ENCODE results near the gene HSPBP1. TPM values are rescaled to one million over a fixed set of nuclear protein-coding genes. Genes with fewer than 3 reads are reported as not detected.

HSPBP1 gene
- total RNA-seq, 4 donors from 2014 or later = 17.9 to 46.7 (median 36.7) TPM

GRCh38 chr19:55259540-55260210 is 20.2 kb downstream of the HSPBP1 start:
- Histone ChIP-seq H3K4me1 (peaks cover 44% of the 10 kb centered on the region), H3K4me3 (peak overlapping the region; percentile 96), H3K27me3 (no peaks in the 10 kb centered on the region), H3K9me3 (no peaks in the 10 kb centered on the region), H3K36me3 (peaks cover 3% of the 10 kb centered on the region), H3K27ac (peak overlapping the region; percentile 84)
- DNase-seq (ENCODE audit: low spot score in 2 of 2) = peak in 1 of 2 donors; percentile 71
- TF ChIP-seq CTCF (IDR thresholded peaks at IDR 0.05) (no peak), POLR2A (IDR thresholded peaks at IDR 0.05) (peak in 1 of 2 donors; percentile 43)
- 34% methylated on average over 26 of the region's 29 CpGs for WGBS

GRCh38 chr19:55258828-55259539 is 20.9 kb downstream of the HSPBP1 start, which contains the start of gene PPP6R1:
PPP6R1 (minus strand) TSS chr19:55259017; CDS start chr19:55247103, 11,914 bp downstream.
- Histone ChIP-seq H3K27ac (peak within 1 kb of the TSS; percentile 88), H3K9me3 (no peaks in the 10 kb centered on the region), H3K4me1 (peaks cover 50% of the 10 kb centered on the region), H3K36me3 (peaks cover 3% of the 10 kb centered on the region), H3K27me3 (no peaks in the 10 kb centered on the region), H3K4me3 (peak within 1 kb of the TSS; percentile 96)
- TF ChIP-seq CTCF (IDR thresholded peaks at IDR 0.05) = no peak
- peak; percentile 9 to 73 for TF ChIP-seq POLR2A (IDR thresholded peaks at IDR 0.05)
- TF ChIP-seq POLR2AphosphoS5 (IDR thresholded peaks at IDR 0.05) = peak in 2 of 3 donors; percentile 88 to 91
- TF ChIP-seq EP300 (IDR thresholded peaks at IDR 0.05) = no peak
- WGBS = under 1% methylated on average over 39 of the region's 76 CpGs
- peak; percentile 98 for DNase-seq (ENCODE audit: low spot score in 2 of 2)

- H3K4me3 ChIP-seq = peak overlapping the region; percentile 96
- DNase-seq (ENCODE audit: low spot score in 2 of 2) = peak in 1 of 2 donors; percentile 82
- TF ChIP-seq POLR2A (IDR thresholded peaks at IDR 0.05) (no peak), POLR2AphosphoS5 (IDR thresholded peaks at IDR 0.05) (no peak), EP300 (IDR thresholded peaks at IDR 0.05) (no peak), CTCF (IDR thresholded peaks at IDR 0.05) (no peak)
- H3K4me1 ChIP-seq = peaks cover 53% of the 10 kb centered on the region
- no peaks in the 10 kb centered on the region for H3K27me3 ChIP-seq
- peak overlapping the region; percentile 88 for H3K27ac ChIP-seq
- no peaks in the 10 kb centered on the region for H3K9me3 ChIP-seq
- peaks cover 3% of the 10 kb centered on the region for H3K36me3 ChIP-seq
- no CpG with 5 or more reads among the region's 53 CpGs for WGBS
Observed at GRCh38 chr19:55258476-55258827, 21.5 kb downstream of the HSPBP1 start.

GRCh38 chr19:55257461-55258420 is 22.2 kb downstream of the HSPBP1 start:
- 4% methylated on average over 51 of the region's 51 CpGs for WGBS
- H3K4me1 ChIP-seq = peaks cover 53% of the 10 kb centered on the region
- H3K9me3 ChIP-seq = no peaks in the 10 kb centered on the region
- no peaks in the 10 kb centered on the region for H3K27me3 ChIP-seq
- peak overlapping the region; percentile 88 for H3K27ac ChIP-seq
- H3K4me3 ChIP-seq = peak overlapping the region; percentile 96
- peaks cover 3% of the 10 kb centered on the region for H3K36me3 ChIP-seq
- peak in 1 of 2 donors; percentile 76 for DNase-seq (ENCODE audit: low spot score in 2 of 2)
- no peak for TF ChIP-seq CTCF (IDR thresholded peaks at IDR 0.05)
- TF ChIP-seq POLR2A (IDR thresholded peaks at IDR 0.05) = no peak
- TF ChIP-seq POLR2AphosphoS5 (IDR thresholded peaks at IDR 0.05) = no peak
- no peak for TF ChIP-seq EP300 (IDR thresholded peaks at IDR 0.05)
